Loucy (cell line): Measurements from ENCODE around the gene GGN.

ENCODE experiments used
- CTCF ChIP-seq: fragments of 200-600 bp; sonication (generic); conservative IDR thresholded peaks from 2 replicates; pipeline ENCODE4 v1.5.1; 2014; ENCODE audit warnings: mild to moderate bottlenecking, antibody characterized with exemption, low read length
- EZH2phosphoT487 ChIP-seq: fragments of 200-600 bp; IDR thresholded peaks from 2 replicates; pipeline ENCODE4 v1.6.1; 2018; ENCODE audit warnings: antibody characterized with exemption, mild to moderate bottlenecking, moderate library complexity, borderline replicate concordance

DNA sequence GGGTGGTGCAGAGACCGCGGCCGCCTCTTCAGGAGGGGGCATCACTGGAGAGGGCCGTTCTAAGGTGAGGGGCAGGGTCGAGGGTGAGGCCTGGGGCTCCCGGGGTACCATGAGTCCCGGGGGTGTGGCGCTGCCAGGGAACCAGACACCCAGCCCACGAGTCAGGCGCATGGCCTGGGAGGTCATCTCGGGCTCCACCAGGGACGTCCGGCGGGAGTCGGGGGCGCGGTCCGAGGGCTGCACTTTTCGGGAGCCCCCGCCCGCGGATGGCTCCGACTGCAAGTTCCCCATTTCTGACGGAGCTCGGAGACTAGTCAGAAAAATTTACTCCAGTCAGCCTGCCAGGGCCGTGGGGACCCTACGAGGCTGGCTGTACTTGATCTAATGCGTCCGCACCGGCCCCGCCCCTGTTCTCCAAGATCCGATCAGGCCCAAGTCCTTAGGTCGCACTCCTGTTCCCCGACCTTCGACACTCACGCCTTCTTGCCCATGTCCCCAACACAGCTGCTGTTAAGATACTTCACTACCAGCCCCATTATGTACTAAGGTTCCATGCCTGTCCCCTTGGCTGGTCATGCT is 774 bp downstream of the GGN start:
- no peak for TF ChIP-seq CTCF
- no peak for TF ChIP-seq EZH2phosphoT487
